Neural progenitor cell (in vitro differentiated cells): ENCODE measurements around the gene SEPTIN12. TPM values are rescaled to one million over a fixed set of nuclear protein-coding genes. Genes with fewer than 3 reads are reported as not detected.
A peak's percentile ranks its signal among the peaks of the same experiment; 100 is the strongest.

Experiments used
- DNase-seq: peaks from one replicate; pipeline ENCODE4 v3.0.0-alpha.2; 2016; ENCODE audit warnings: low spot score
- H2AFZ ChIP-seq: fragments of 200-600 bp; sonication (generic); replicated peaks from 2 replicates; pipeline ENCODE4 v1.6.1; 2016; ENCODE audit warnings: antibody characterized with exemption
- H3F3A ChIP-seq: fragments of 200-600 bp; sonication (generic); 2 replicates; pipeline ENCODE4 v1.6.1; 2016; ENCODE audit warnings: antibody characterized with exemption, low read depth
- H3K27ac ChIP-seq: fragments of 200-600 bp; sonication (generic); 2 replicates; pipeline ENCODE4 v1.5.1; 2016; ENCODE audit warnings: mild to moderate bottlenecking
- H3K27me3 ChIP-seq: fragments of 200-600 bp; sonication (generic); 2 replicates; pipeline ENCODE4 v1.6.1; 2016; ENCODE audit warnings: mild to moderate bottlenecking, moderate library complexity
- H3K36me3 ChIP-seq: fragments of 200-600 bp; sonication (generic); 2 replicates; pipeline ENCODE4 v1.5.1; 2016
- H3K4me1 ChIP-seq: fragments of 200-600 bp; sonication (generic); 2 replicates; pipeline ENCODE4 v1.6.1; 2016; ENCODE audit warnings: mixed run types
- H3K4me2 ChIP-seq: fragments of 200-600 bp; sonication (generic); 2 replicates; pipeline ENCODE4 v1.6.1; 2016
- H3K4me3 ChIP-seq: fragments of 200-600 bp; sonication (generic); 2 replicates; pipeline ENCODE4 v1.5.1; 2016
- H3K79me2 ChIP-seq: fragments of 200-600 bp; sonication (generic); 2 replicates; pipeline ENCODE4 v1.6.1; 2016; ENCODE audit warnings: low read depth
- H3K9ac ChIP-seq: fragments of 200-600 bp; sonication (generic); 2 replicates; pipeline ENCODE4 v1.6.1; 2016
- H3K9me3 ChIP-seq: fragments of 200-600 bp; sonication (generic); 2 replicates; pipeline ENCODE4 v1.5.1; 2016; ENCODE audit warnings: low read depth
- H4K20me1 ChIP-seq: fragments of 200-600 bp; sonication (generic); 2 replicates; pipeline ENCODE4 v1.6.1; 2016; ENCODE audit warnings: low read depth
- H3K27ac Mint-ChIP-seq: 3 replicates; pipeline ENCODE4 v1.8.0; 2021; ENCODE audit warnings: mixed read lengths
- H3K27me3 Mint-ChIP-seq: 2 replicates; pipeline ENCODE4 v1.8.0; 2022; ENCODE audit warnings: low read depth, mild to moderate bottlenecking, inconsistent platforms, moderate library complexity, mixed read lengths; ENCODE audit not compliant: insufficient read depth
- H3K36me3 Mint-ChIP-seq: 3 replicates; pipeline ENCODE4 v1.8.0; 2021; ENCODE audit warnings: mixed read lengths
- H3K4me1 Mint-ChIP-seq: 3 replicates; pipeline ENCODE4 v1.8.0; 2021; ENCODE audit warnings: mixed read lengths
- H3K4me3 Mint-ChIP-seq: 3 replicates; pipeline ENCODE4 v1.8.0; 2021; ENCODE audit warnings: mild to moderate bottlenecking, moderate library complexity, mixed read lengths
- H3K9me3 Mint-ChIP-seq: 3 replicates; pipeline ENCODE4 v1.8.0; 2020; ENCODE audit warnings: mixed read lengths
- CTCF ChIP-seq: fragments of 200-600 bp; sonication (generic); IDR thresholded peaks from 2 replicates; pipeline ENCODE4 v1.5.1; 2017; ENCODE audit warnings: antibody characterized with exemption, mild to moderate bottlenecking
- EZH2 ChIP-seq: fragments of 200-600 bp; sonication (generic); IDR thresholded peaks from 2 replicates; pipeline ENCODE4 v1.6.1; 2017; ENCODE audit warnings: antibody characterized with exemption, mild to moderate bottlenecking, moderate library complexity
- EZH2phosphoT487 ChIP-seq: fragments of 200-600 bp; sonication (generic); IDR thresholded peaks from 2 replicates; pipeline ENCODE4 v1.6.1; 2017; ENCODE audit warnings: antibody characterized with exemption
- total RNA-seq: library from RNA; depleted of rRNA; stranded (reverse); fragments of >200 nt; gene quantifications from 2 replicates; pipeline ENCODE4 v1.2.3, GENCODE V29; 2015; ENCODE audit warnings: low replicate concordance

SEPTIN12 gene
- total RNA-seq, 1 donor from 2014 or later, result not detected

- peaks cover 7% of the 10 kb centered on the region for H3K36me3 ChIP-seq
- peaks cover 5% of the 10 kb centered on the region for H3K79me2 ChIP-seq
- peaks cover 9% of the 10 kb centered on the region for H3K27me3 Mint-ChIP-seq
- no peak for DNase-seq
- H2AFZ ChIP-seq, result no peak overlapping the region
- H3K27ac ChIP-seq, result no peak overlapping the region
- TF ChIP-seq EZH2, result no peak
- TF ChIP-seq CTCF, result no peak
- no peak for TF ChIP-seq EZH2phosphoT487
- peaks cover 20% of the 10 kb centered on the region for H3K4me1 ChIP-seq
- no peaks in the 10 kb centered on the region for H4K20me1 ChIP-seq
- H3K4me1 Mint-ChIP-seq, result peaks cover 2% of the 10 kb centered on the region
- H3K36me3 Mint-ChIP-seq, result peaks cover 15% of the 10 kb centered on the region
- H3F3A ChIP-seq, result peaks cover 18% of the 10 kb centered on the region
- no peaks in the 10 kb centered on the region for H3K9me3 ChIP-seq
- H3K9me3 Mint-ChIP-seq, result peaks cover 5% of the 10 kb centered on the region
- no peak overlapping the region for H3K4me3 ChIP-seq
- no peak overlapping the region for H3K4me3 Mint-ChIP-seq
- H3K9ac ChIP-seq, result no peak overlapping the region
- no peak overlapping the region for H3K4me2 ChIP-seq
- H3K27ac Mint-ChIP-seq, result no peak overlapping the region
- H3K27me3 ChIP-seq, result no peaks in the 10 kb centered on the region
Observed at GRCh38 chr16:4750896-4751295, 37.2 kb downstream of the SEPTIN12 start.

GRCh38 chr16:4749700-4750257 is 38.4 kb downstream of the SEPTIN12 start:
- peaks cover 6% of the 10 kb centered on the region for H3K27me3 Mint-ChIP-seq
- H3K4me3 ChIP-seq, result no peak overlapping the region
- no peaks in the 10 kb centered on the region for H3K79me2 ChIP-seq
- H3K27ac Mint-ChIP-seq, result no peak overlapping the region
- H3K36me3 Mint-ChIP-seq, result peaks cover 5% of the 10 kb centered on the region
- H3F3A ChIP-seq, result peaks cover 22% of the 10 kb centered on the region
- peaks cover 20% of the 10 kb centered on the region for H3K4me1 ChIP-seq
- TF ChIP-seq CTCF (no peak), EZH2 (no peak), EZH2phosphoT487 (no peak)
- H3K36me3 ChIP-seq, result no peaks in the 10 kb centered on the region
- no peaks in the 10 kb centered on the region for H3K27me3 ChIP-seq
- peaks cover 2% of the 10 kb centered on the region for H3K4me1 Mint-ChIP-seq
- no peak overlapping the region for H3K4me3 Mint-ChIP-seq
- no peaks in the 10 kb centered on the region for H4K20me1 ChIP-seq
- no peak overlapping the region for H3K27ac ChIP-seq
- no peak overlapping the region for H3K4me2 ChIP-seq
- H3K9me3 Mint-ChIP-seq, result no peaks in the 10 kb centered on the region
- H2AFZ ChIP-seq, result no peak overlapping the region
- H3K9ac ChIP-seq, result no peak overlapping the region
- H3K9me3 ChIP-seq, result no peaks in the 10 kb centered on the region
- DNase-seq, result no peak

- H3K9ac ChIP-seq, result no peak overlapping the region
- no peaks in the 10 kb centered on the region for H4K20me1 ChIP-seq
- H3K36me3 Mint-ChIP-seq, result peaks cover 3% of the 10 kb centered on the region
- H3K4me3 Mint-ChIP-seq, result peak overlapping the region; percentile 24
- H3K4me3 ChIP-seq, result no peak overlapping the region
- peaks cover 30% of the 10 kb centered on the region for H3F3A ChIP-seq
- H3K27ac ChIP-seq, result peak overlapping the region; percentile 50
- no peaks in the 10 kb centered on the region for H3K9me3 Mint-ChIP-seq
- no peak for DNase-seq
- no peak for TF ChIP-seq EZH2phosphoT487
- TF ChIP-seq EZH2, result no peak
- no peak for TF ChIP-seq CTCF
- peaks cover 20% of the 10 kb centered on the region for H3K4me1 ChIP-seq
- peaks cover 2% of the 10 kb centered on the region for H3K4me1 Mint-ChIP-seq
- H3K4me2 ChIP-seq, result no peak overlapping the region
- no peak overlapping the region for H2AFZ ChIP-seq
- no peaks in the 10 kb centered on the region for H3K79me2 ChIP-seq
- no peaks in the 10 kb centered on the region for H3K27me3 ChIP-seq
- H3K27ac Mint-ChIP-seq, result no peak overlapping the region
- no peaks in the 10 kb centered on the region for H3K9me3 ChIP-seq
- no peaks in the 10 kb centered on the region for H3K36me3 ChIP-seq
- H3K27me3 Mint-ChIP-seq, result peaks cover 6% of the 10 kb centered on the region
Observed at GRCh38 chr16:4748682-4749411, 39.3 kb downstream of the SEPTIN12 start.
